Upper lobe of left lung (tissue), 6 donors: ENCODE measurements around the gene BAZ1B. TPM values are rescaled to one million over a fixed set of nuclear protein-coding genes. Genes with fewer than 3 reads are reported as not detected.

Experiments
- ATAC-seq, 2 donors: fragments of 200-7000 bp; cut with Tn5 transposase; one replicate each; pipeline ENCODE4 v1.9.1; 2022; ENCODE audit warnings: mild to moderate bottlenecking in 2 of 2, moderate library complexity in 2 of 2; ENCODE audit not compliant: low FRiP score in 2 of 2
- DNase-seq, 2 donors: peaks; one replicate each; pipeline ENCODE4 v3.0.0-alpha.2; 2019 to 2020
- H3K27ac ChIP-seq, 4 donors: fragments of 200-600 bp; sonication (generic); one replicate each; pipeline ENCODE4 v1.5.1; 2016 to 2019
- H3K27me3 ChIP-seq, 4 donors: fragments of 200-600 bp; sonication (generic); one replicate each; pipeline ENCODE4 v1.5.1; 2017 to 2019
- H3K36me3 ChIP-seq, 4 donors: fragments of 200-600 bp; sonication (generic); one replicate each; pipeline ENCODE4 v1.5.1; 2016 to 2019
- H3K4me1 ChIP-seq, 4 donors: fragments of 200-600 bp; sonication (generic); one replicate each; pipeline ENCODE4 v1.5.1; 2018 to 2019
- H3K4me3 ChIP-seq, 4 donors: fragments of 200-600 bp; sonication (generic); one replicate each; pipeline ENCODE4 v1.5.1; 2017 to 2019; ENCODE audit warnings: mild to moderate bottlenecking in 2 of 4, moderate library complexity in 1 of 4
- H3K9me3 ChIP-seq, 4 donors: fragments of 200-600 bp; sonication (generic); one replicate each; pipeline ENCODE4 v1.5.1; 2018 to 2019
- EP300 ChIP-seq, 4 donors: sonication (generic); formaldehyde crosslinking; IDR thresholded peaks; one replicate each; pipeline ENCODE4 v1.5.1; 2017; ENCODE audit warnings: antibody characterized with exemption in 4 of 4, control low read depth in 2 of 4
- POLR2A ChIP-seq, 4 donors: fragments of 450-650 bp; IDR thresholded peaks; one replicate each; pipeline ENCODE4 v1.5.1; 2016 to 2017; ENCODE audit warnings: antibody characterized with exemption in 4 of 4, mild to moderate bottlenecking in 2 of 4
- POLR2AphosphoS5 ChIP-seq, 2 donors: sonication (generic); formaldehyde crosslinking; IDR thresholded peaks; one replicate each; pipeline ENCODE4 v1.5.1; 2017; ENCODE audit warnings: antibody characterized with exemption in 2 of 2
- WGBS, 2 donors: methylation state at CpG; one replicate each; pipeline ENCODE4 v1.1.5; 2017 to 2018; 5-methylcytosine and 5-hydroxymethylcytosine counted together
- total RNA-seq, 6 donors: library from RNA; depleted of rRNA in 4 of 6; stranded (reverse); fragments of >200 nt in 4 of 6; gene quantifications; one replicate each; pipeline versions ENCODE4 v1.1.0 to v1.2.1, GENCODE V29; 2016 to 2021
- TF ChIP-seq, protein P1 (sequence below), 6 experiments: fragments of 450-650 bp in 4 of 6; fragments of 200-600 bp in 2 of 6; sonication (generic) in 2 of 6; IDR thresholded peaks; one replicate each; pipeline ENCODE4 v1.5.1; 2016 to 2019; ENCODE audit warnings: antibody characterized with exemption in 6 of 6
- donor health status: DM: no; HTN: no; CAD: no; lungs with moderate emphysema.
- donor health status: DM: no; HTN: yes; CAD: no; lungs with severe emphysema.

Gene BAZ1B
- total RNA-seq, 6 donors from 2014 or later, result 45.8 to 71.4 (median 56.0) TPM

GRCh38 chr7:73451780-73452398 is 70.2 kb downstream of the BAZ1B start:
- Histone ChIP-seq H3K36me3 (peaks cover 21 to 87% (median 62%) of the 10 kb centered on the region in 4 donors), H3K4me3 (no peak overlapping the region), H3K9me3 (no peaks in the 10 kb centered on the region), H3K27ac (no peak overlapping the region), H3K27me3 (no peaks in the 10 kb centered on the region), H3K4me1 (peaks cover 4 to 15% (median 10%) of the 10 kb centered on the region in 4 donors)
- 60 to 61% methylated on average over 5 of the region's 5 CpGs for WGBS, 2 donors
- no peak for TF ChIP-seq POLR2A (IDR thresholded peaks at IDR 0.05)
- TF ChIP-seq, protein P1, sequence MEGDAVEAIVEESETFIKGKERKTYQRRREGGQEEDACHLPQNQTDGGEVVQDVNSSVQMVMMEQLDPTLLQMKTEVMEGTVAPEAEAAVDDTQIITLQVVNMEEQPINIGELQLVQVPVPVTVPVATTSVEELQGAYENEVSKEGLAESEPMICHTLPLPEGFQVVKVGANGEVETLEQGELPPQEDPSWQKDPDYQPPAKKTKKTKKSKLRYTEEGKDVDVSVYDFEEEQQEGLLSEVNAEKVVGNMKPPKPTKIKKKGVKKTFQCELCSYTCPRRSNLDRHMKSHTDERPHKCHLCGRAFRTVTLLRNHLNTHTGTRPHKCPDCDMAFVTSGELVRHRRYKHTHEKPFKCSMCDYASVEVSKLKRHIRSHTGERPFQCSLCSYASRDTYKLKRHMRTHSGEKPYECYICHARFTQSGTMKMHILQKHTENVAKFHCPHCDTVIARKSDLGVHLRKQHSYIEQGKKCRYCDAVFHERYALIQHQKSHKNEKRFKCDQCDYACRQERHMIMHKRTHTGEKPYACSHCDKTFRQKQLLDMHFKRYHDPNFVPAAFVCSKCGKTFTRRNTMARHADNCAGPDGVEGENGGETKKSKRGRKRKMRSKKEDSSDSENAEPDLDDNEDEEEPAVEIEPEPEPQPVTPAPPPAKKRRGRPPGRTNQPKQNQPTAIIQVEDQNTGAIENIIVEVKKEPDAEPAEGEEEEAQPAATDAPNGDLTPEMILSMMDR (IDR thresholded peaks at IDR 0.05), result peak; percentile 82 to 98 (median 92)
- no peak for TF ChIP-seq EP300 (IDR thresholded peaks at IDR 0.05)
- ATAC-seq (peak; percentile 85 to 89), DNase-seq (no peak)

- Histone ChIP-seq H3K9me3 (no peaks in the 10 kb centered on the region), H3K27me3 (no peaks in the 10 kb centered on the region), H3K4me3 (no peak overlapping the region), H3K4me1 (peaks cover 4 to 10% (median 8%) of the 10 kb centered on the region in 4 donors), H3K36me3 (peaks cover 42 to 87% (median 69%) of the 10 kb centered on the region in 4 donors), H3K27ac (no peak overlapping the region)
- DNase-seq (no peak), ATAC-seq (no peak)
- 79 to 91% methylated on average over 5 of the region's 5 CpGs for WGBS, 2 donors
- TF ChIP-seq POLR2AphosphoS5 (IDR thresholded peaks at IDR 0.05), result no peak
- no peak for TF ChIP-seq EP300 (IDR thresholded peaks at IDR 0.05)
- TF ChIP-seq, protein P1 (IDR thresholded peaks at IDR 0.05), result no peak
- no peak for TF ChIP-seq POLR2A (IDR thresholded peaks at IDR 0.05)
Observed at GRCh38 chr7:73449422-73449821, 72.7 kb downstream of the BAZ1B start.

DNA sequence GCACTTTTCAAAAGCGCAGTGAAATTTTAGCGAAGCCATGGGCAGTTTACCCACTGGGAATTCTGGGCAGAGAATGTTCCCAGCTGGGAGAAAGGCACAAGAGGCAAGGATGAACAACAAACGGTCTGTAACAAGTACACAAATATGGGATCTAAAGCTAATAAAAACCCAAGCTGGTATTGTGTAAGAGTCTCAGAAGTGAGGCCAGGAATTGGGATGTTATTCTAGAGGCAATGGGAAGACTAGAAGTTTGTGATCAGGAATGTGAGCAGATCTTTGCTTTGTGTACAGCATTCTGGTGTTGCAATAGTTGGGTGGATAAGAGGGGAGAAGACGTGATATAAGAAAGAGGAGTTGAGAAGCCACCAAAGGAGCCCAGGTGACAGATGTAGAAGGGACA is 73.5 kb downstream of the BAZ1B start:
- no peak overlapping the region for H3K4me3 ChIP-seq
- no peak overlapping the region for H3K27ac ChIP-seq
- TF ChIP-seq EP300 (IDR thresholded peaks at IDR 0.05), result no peak
- TF ChIP-seq, protein P1 (IDR thresholded peaks at IDR 0.05), result no peak
- TF ChIP-seq POLR2AphosphoS5 (IDR thresholded peaks at IDR 0.05), result no peak
- no peak for TF ChIP-seq POLR2A (IDR thresholded peaks at IDR 0.05)
- WGBS, 2 donors, result 76 to 81% methylated on average over 4 of the region's 4 CpGs
- ATAC-seq (no peak), DNase-seq (no peak)
- H3K9me3 ChIP-seq, result no peaks in the 10 kb centered on the region
- peaks cover 3 to 11% (median 9%) of the 10 kb centered on the region in 4 donors for H3K4me1 ChIP-seq
- H3K27me3 ChIP-seq, result no peaks in the 10 kb centered on the region
- peaks cover 50 to 87% (median 71%) of the 10 kb centered on the region in 4 donors for H3K36me3 ChIP-seq

GRCh38 chr7:73447121-73447733 is 74.9 kb downstream of the BAZ1B start:
- Histone ChIP-seq H3K27me3 (no peaks in the 10 kb centered on the region), H3K27ac (no peak overlapping the region), H3K4me3 (no peak overlapping the region), H3K9me3 (no peaks in the 10 kb centered on the region), H3K36me3 (peaks cover 64 to 96% (median 82%) of the 10 kb centered on the region in 4 donors), H3K4me1 (peaks cover 6 to 21% (median 17%) of the 10 kb centered on the region in 4 donors)
- DNase-seq (no peak), ATAC-seq (no peak)
- WGBS, 2 donors, result 89 to 93% methylated on average over 5 of the region's 5 CpGs
- TF ChIP-seq, protein P1 (IDR thresholded peaks at IDR 0.05), result no peak
- TF ChIP-seq POLR2A (IDR thresholded peaks at IDR 0.05) (no peak), EP300 (IDR thresholded peaks at IDR 0.05) (no peak), POLR2AphosphoS5 (IDR thresholded peaks at IDR 0.05) (no peak)
